Ovary (tissue), 3 donors: ENCODE data around the gene SHC1.

Experiments used
- CTCF ChIP-seq, 3 donors: fragments of 450-650 bp in 2 of 3; fragments of 200-600 bp in 1 of 3; IDR thresholded peaks; one replicate each; pipeline versions ENCODE4 v1.5.1 to v1.8.0; 2016 to 2022; ENCODE audit warnings: antibody characterized with exemption in 3 of 3, mild to moderate bottlenecking in 1 of 3
- POLR2A ChIP-seq: fragments of 450-650 bp; IDR thresholded peaks from one replicate; pipeline ENCODE4 v1.6.1; 2017; ENCODE audit warnings: antibody characterized with exemption, mild to moderate bottlenecking, moderate library complexity
- donor health status: DM: no; HTN: no; CAD: no.

- no peak for TF ChIP-seq CTCF (IDR thresholded peaks at IDR 0.05)
- no peak for TF ChIP-seq POLR2A
These were observed 44.4 kb upstream of the SHC1 start for GRCh38 chr1:155014709-155015508.
